Measurements from ENCODE around the gene GPSM1. TPM values are rescaled to one million over a fixed set of nuclear protein-coding genes. Genes with fewer than 3 reads are reported as not detected.
"Not testable (repeated sequence)": the region's sequence is repeated elsewhere in the genome, so short reads cannot be mapped to it uniquely, and the experiment has no call there.

Gene GPSM1
- total RNA-seq, 1 experiment from 2014 or later, result 92.9 TPM

- no peak for DNase-seq (ENCODE audit: low spot score)
These were observed 16.5 kb downstream of the GPSM1 start for GRCh38 chr9:136343884-136344269.

DNA sequence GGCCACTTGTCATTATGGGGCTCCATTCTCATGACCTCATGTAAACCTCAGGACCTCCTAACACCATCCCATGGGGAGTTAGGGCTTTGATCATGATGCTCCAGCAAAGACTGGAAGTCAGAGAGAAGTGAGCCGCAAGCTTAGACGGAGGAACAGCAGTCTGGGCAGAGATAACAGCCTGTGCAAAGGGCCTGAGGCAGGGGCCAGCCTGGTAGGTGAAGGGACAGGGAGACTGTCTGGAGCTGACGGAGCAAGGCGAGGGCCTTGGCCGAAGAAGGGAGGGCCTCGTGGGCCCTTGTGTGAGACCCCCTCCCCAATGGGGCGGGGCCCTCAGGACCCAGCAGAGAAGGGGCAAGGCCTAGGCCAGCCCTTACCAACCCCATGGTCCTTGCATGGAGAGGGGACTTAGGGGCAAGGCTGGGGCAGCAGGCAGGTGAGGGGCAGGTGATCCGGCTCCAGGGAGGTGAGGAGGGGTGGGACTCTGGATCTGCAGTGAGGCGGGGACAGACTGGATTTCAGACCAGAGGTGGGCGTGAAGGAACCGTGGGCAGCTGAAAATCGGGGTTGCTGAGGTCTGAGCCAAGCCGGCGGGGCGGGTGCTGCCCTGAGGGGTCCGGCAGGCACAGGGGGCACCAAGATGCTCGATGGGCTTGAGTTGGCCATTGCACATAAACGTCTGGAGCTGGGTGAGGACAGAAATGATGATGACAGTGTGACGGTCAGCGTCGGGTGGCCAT is 17.4 kb downstream of the GPSM1 start:
- DNase-seq (ENCODE audit: low spot score), result no peak

DNA sequence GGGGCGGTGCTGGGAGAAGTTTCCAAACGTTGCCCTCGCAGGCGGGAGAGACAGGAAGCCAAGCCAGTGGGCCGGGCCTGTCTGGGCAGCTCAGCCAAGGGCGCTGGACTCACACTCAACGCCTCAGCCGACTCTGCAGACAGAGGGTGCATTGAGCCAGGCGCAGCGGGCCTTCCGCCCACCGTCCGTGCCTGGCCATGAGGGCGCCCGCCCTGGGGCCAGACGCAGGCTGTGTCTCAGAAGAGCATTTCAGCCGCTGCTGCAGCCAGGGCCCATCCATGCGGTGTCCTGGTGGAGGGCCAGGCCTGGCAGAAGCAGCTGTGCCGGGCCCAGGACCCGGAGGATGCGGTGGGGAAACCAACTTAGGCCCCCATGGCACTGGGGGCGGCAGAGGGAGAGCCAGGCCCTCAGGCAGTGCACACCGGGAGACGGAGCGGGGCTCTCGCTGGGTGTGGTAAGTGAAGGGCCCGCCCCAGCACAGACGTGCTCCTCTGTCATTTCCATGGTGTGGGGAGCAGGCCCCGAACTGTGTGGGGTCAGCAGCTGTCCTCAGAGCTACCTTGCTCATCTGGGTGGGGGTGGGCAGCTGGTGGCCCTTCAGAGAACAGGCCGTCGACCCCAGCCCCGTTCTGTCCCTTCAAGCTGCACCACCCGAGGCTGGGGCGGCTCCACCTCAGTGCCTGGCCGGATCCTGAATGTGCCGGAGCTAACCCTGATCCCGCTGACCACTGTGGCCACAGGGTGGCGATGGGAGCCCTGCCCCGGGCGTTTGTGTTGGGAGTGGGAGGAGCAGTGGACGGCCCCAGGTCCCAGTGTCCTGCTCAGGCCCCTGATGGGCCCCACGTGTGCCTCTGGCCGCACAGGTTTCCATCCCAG is 18.2 kb downstream of the GPSM1 start:
- peak; percentile 71 for DNase-seq (ENCODE audit: low spot score)

GRCh38 chr9:136346157-136346481 is 18.8 kb downstream of the GPSM1 start:
- DNase-seq (ENCODE audit: low spot score), result no peak

GRCh38 chr9:136346927-136347465 is 19.7 kb downstream of the GPSM1 start:
- DNase-seq (ENCODE audit: low spot score), result no peak

- DNase-seq (ENCODE audit: low spot score), result no peak
These were observed 20.3 kb downstream of the GPSM1 start for GRCh38 chr9:136347472-136348256.

- no peak for DNase-seq (ENCODE audit: low spot score)
These were observed 21.4 kb downstream of the GPSM1 start for GRCh38 chr9:136348691-136349090.

GRCh38 chr9:136349546-136349945 is 22.2 kb downstream of the GPSM1 start:
- no peak for DNase-seq (ENCODE audit: low spot score)

DNA sequence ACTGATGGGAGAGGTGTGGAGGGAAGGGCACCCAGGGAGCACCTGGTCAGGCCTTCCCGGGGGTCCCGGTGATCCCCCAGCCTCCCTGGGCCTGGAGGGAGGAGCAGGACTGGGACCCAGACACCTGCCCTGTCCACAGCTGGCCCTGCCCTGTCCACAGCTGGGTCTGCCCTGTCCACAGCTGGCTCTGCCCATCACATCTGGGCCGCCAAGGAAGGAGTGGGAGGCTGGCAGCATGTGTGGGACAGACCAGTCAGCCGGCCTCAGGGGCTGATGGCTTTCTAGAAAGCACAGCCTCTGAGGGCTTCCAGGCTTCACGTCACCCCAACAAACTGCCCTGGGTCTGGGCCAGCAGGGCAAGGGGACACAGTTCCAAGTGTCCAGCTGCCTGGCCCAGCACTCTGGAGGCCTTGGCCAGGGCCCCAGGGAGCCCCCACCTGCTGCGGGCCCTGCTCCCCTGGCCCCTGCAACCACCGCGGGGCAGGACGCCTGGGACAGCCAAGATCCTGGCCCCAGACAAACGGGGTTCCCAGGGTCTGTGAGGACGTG is 24.0 kb downstream of the GPSM1 start:
- DNase-seq (ENCODE audit: low spot score), result no peak

DNA sequence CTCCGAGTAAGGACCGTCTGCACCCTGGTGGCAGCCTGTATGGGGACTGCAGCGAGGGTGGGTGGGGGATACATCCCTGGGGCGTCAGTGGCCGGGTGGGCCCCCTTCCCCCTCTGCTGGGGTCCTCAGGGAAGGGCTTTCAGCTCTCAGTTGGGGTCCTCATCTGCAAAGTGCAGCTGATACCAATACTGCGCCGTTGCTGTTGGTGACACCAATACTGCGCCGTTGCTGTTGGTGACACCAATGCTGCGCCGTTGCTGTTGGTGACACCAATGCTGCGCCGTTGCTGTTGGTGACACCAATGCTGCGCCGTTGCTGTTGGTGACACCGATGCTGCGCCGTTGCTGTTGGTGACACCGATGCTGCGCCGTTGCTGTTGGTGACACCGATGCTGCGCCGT is 24.5 kb downstream of the GPSM1 start:
- not testable (repeated sequence) for DNase-seq (ENCODE audit: low spot score)

GRCh38 chr9:136352682-136353081 is 25.3 kb downstream of the GPSM1 start:
- no peak for DNase-seq (ENCODE audit: low spot score)

- DNase-seq (ENCODE audit: low spot score), result no peak
These were observed 25.7 kb downstream of the GPSM1 start for GRCh38 chr9:136353088-136353487.

DNA sequence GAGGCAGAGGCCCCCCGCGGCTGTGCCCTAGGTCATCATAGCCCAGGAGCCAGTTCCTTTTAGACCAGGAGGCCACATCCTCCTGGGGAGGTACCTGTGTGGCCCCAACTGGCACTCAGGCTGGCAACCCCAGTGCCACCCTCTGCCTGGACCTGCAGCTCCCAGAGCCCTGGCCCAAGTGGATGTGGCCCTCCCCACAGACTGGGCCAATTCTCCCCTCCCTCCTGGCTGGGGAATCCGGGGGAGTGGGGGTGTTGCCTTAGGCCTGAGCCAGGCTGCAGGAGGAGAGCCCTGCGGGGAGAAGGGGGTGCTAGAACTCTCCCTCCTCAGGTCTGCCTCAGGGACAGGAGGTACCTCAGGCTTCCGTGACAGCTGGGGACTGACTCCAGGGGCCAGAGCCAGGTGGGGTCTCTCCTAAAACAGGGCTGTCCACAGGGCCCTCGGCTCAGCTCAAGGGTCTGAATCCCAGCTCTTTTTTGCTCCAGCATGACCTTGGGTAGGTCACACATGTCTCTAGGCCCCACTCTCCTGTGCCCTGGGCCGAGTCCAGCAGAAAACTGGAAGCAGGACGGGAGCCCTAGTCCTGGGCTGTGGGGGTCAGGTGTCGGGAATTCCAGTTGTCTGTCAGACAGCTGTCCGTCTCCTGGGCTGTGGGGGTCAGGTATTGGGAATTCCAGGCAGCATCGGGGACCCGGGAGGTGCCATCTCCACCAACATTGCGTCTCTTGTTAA is 26.6 kb downstream of the GPSM1 start:
- no peak for DNase-seq (ENCODE audit: low spot score)

GRCh38 chr9:136354592-136355085 is 27.3 kb downstream of the GPSM1 start:
- peak; percentile 93 for DNase-seq (ENCODE audit: low spot score)

DNA sequence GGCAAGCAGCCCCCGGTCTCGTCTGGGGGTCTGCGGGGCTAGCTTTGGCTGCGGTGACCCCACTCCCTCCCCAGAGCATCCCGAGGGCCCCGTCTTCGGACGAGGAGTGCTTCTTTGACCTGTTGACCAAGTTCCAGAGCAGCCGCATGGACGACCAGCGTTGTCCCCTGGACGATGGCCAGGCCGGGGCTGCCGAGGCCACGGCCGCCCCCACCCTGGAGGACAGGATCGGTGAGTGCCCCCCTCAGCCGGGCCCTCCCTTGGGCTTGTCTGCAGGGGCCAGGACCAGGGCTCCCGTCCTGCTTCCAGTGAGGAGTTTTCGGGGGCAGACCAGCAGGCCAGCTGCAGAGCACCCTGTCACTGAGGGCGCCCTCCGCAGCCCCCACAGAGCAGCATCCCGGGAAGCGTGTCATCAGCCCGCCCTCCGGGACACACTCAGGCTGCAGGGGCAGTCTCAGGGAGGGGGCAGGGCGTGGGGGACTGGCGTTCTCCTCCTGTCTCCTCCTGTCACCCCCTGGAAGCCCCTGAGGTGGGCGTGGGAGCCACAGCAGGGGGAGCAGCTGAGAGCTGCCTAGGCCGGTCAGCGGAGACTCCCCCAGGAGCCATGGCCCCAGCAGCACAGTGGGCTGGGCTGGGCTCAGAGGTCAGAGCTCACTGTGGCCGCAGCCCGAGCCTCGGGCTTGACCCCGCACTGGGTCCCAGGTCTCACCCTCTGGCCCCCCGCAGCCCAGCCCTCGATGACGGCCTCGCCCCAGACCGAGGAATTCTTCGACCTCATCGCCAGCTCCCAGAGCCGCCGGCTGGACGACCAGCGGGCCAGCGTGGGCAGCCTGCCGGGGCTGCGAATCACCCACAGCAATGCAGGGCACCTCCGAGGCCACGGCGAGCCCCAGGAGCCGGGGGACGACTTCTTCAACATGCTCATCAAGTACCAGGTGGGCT is 28.5 kb downstream of the GPSM1 start:
- DNase-seq (ENCODE audit: low spot score), result peak; percentile 52

DNA sequence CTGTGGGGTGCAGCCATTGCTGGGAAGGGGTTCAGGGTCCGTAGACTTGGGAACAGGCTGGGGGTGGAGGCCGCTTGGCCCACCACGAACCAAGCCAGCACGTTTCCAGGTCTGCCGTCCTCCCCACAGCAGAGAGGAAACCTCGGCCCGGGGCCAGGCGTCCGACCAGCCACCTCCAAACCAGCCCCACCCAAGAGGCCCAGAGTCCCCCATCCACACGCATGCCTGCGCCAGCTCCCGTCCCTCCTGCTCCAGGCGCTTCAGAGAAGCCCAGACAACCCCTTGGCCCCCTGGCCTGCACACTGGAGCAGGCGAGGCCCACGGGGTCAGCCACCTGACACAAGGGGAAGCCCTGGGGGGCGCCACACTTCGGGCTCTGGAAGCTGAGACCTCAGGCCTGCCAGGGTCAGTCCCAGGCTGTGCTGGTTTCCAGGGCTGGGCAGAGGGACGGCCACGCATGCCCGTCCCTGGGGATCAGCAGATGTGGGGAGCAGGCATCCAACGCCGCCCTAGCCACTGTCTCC is 29.9 kb downstream of the GPSM1 start:
- no peak for DNase-seq (ENCODE audit: low spot score)

GRCh38 chr9:136358016-136358415 is 30.7 kb downstream of the GPSM1 start:
- DNase-seq (ENCODE audit: low spot score), result no peak

DNA sequence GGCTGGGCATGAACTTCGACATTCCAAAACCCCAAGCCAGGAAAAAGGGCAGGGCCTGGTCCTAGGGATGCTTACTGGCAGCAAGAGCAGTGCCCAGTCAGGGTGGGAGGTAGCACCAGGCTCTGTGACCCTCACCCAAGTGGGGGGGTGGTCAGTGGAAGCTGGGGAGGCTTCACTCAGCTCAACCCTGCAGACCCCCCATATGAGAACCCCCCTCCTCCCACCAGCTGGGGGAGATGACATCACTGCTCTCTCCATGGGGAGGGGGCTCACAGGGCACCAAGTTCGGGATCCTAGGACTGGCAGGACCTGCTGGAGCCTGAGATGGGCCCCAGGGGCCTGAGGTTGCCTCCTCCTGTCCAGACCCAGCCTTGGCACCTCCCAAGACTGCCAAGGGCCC is 31.5 kb downstream of the GPSM1 start:
- no peak for DNase-seq (ENCODE audit: low spot score)
